HG03442 (cell line): ENCODE data around the gene CDHR5.

Experiments used
- ATAC-seq: cut with Tn5 transposase; IDR thresholded peaks from one replicate; pipeline ENCODE4 v1.9.1; 2021; ENCODE audit warnings: mild to moderate bottlenecking, moderate library complexity; ENCODE audit not compliant: unreplicated experiment

CDHR5 gene

GRCh38 chr11:611001-611996 is 13.5 kb downstream of the CDHR5 start:
- no peak for ATAC-seq

GRCh38 chr11:610146-610801 is 14.5 kb downstream of the CDHR5 start:
- ATAC-seq = no peak

GRCh38 chr11:609341-609811 is 15.4 kb downstream of the CDHR5 start:
- no peak for ATAC-seq

- no peak for ATAC-seq
Measured at GRCh38 chr11:608791-609251, 15.9 kb downstream of the CDHR5 start.

GRCh38 chr11:607971-608659 is 16.6 kb downstream of the CDHR5 start:
- no peak for ATAC-seq

- ATAC-seq = no peak
Measured at GRCh38 chr11:607020-607780, 17.6 kb downstream of the CDHR5 start.

- ATAC-seq = no peak
Measured at GRCh38 chr11:606245-606644, 18.5 kb downstream of the CDHR5 start.

GRCh38 chr11:605286-606129 is 19.2 kb downstream of the CDHR5 start:
- no peak for ATAC-seq

GRCh38 chr11:603154-603553 is 21.6 kb downstream of the CDHR5 start:
- ATAC-seq = no peak

- no peak for ATAC-seq
Measured at GRCh38 chr11:601573-602245, 23.0 kb downstream of the CDHR5 start.

- ATAC-seq = no peak
Measured at GRCh38 chr11:598005-598680, 26.6 kb downstream of the CDHR5 start.

- no peak for ATAC-seq
Measured at GRCh38 chr11:597166-597725, 27.5 kb downstream of the CDHR5 start.

- no peak for ATAC-seq
Measured at GRCh38 chr11:596374-596773, 28.4 kb downstream of the CDHR5 start.

GRCh38 chr11:595400-595799 is 29.4 kb downstream of the CDHR5 start:
- no peak for ATAC-seq

GRCh38 chr11:593347-593746 is 31.4 kb downstream of the CDHR5 start:
- ATAC-seq = no peak

GRCh38 chr11:592918-593317 is 31.8 kb downstream of the CDHR5 start:
- ATAC-seq = no peak

- ATAC-seq = no peak
Measured at GRCh38 chr11:592501-592900, 32.3 kb downstream of the CDHR5 start.

- ATAC-seq = no peak
Measured at GRCh38 chr11:590997-591396, 33.8 kb downstream of the CDHR5 start.
